ENCODE results near the gene PDHX. TPM values are rescaled to one million over a fixed set of nuclear protein-coding genes. Genes with fewer than 3 reads are reported as not detected.

PDHX gene
- total RNA-seq, 1 experiment from 2014 or later, result 43.4 TPM

GRCh38 chr11:34977089-34977912, 60.9 kb downstream of the PDHX start:
- ChIA-PET CTCF (interaction anchor here (1.3 kb wide), 1 partner anchor 414 kb away, joined by 3 read pairs; no protein-coding TSS in a partner anchor), POLR2A (no interaction called here)
- no peak for TF ChIP-seq ZNF219 (CRISPR knock-in tag; IDR thresholded peaks at IDR 0.05; ENCODE audit: borderline replicate concordance)
- no peak for TF ChIP-seq NR1H2 (CRISPR knock-in tag; IDR thresholded peaks at IDR 0.05)
- peaks cover 14% of the 10 kb centered on the region for H3K4me1 Mint-ChIP-seq
- H3K27ac Mint-ChIP-seq, result no peak overlapping the region
- DNase-seq (ENCODE audit: low spot score) (no peak), ATAC-seq (no peak)
- peaks cover 3% of the 10 kb centered on the region for H3K9me3 Mint-ChIP-seq
- H3K4me3 Mint-ChIP-seq, result no peak overlapping the region
- H3K27me3 Mint-ChIP-seq (ENCODE audit: low read depth), result no peaks in the 10 kb centered on the region
- H3K36me3 Mint-ChIP-seq, result peaks cover 22% of the 10 kb centered on the region

GRCh38 chr11:34978236-34979191, 62.1 kb downstream of the PDHX start:
- ChIA-PET CTCF (interaction anchor here (1.3 kb wide), 1 partner anchor 327 kb away, joined by 4 read pairs; no protein-coding TSS in a partner anchor), POLR2A (no interaction called here)
- H3K27ac Mint-ChIP-seq, result peak overlapping the region; percentile 14
- H3K4me3 Mint-ChIP-seq, result no peak overlapping the region
- no peaks in the 10 kb centered on the region for H3K27me3 Mint-ChIP-seq (ENCODE audit: low read depth)
- DNase-seq (ENCODE audit: low spot score) (no peak), ATAC-seq (peak; percentile 51; the same call in 1 of the 2 replicates)
- H3K9me3 Mint-ChIP-seq, result peaks cover 3% of the 10 kb centered on the region
- no peak for TF ChIP-seq TEAD1 (CRISPR knock-in tag; IDR thresholded peaks at IDR 0.05)
- no peak for TF ChIP-seq SOX15 (CRISPR knock-in tag; IDR thresholded peaks at IDR 0.05)
- no peak for TF ChIP-seq FOXP1 (CRISPR knock-in tag; IDR thresholded peaks at IDR 0.05; ENCODE audit: borderline replicate concordance)
- H3K4me1 Mint-ChIP-seq, result peaks cover 14% of the 10 kb centered on the region
- H3K36me3 Mint-ChIP-seq, result peaks cover 28% of the 10 kb centered on the region

GRCh38 chr11:34984514-34984913, 68.1 kb downstream of the PDHX start:
- no peaks in the 10 kb centered on the region for H3K4me1 Mint-ChIP-seq
- no peaks in the 10 kb centered on the region for H3K27me3 Mint-ChIP-seq (ENCODE audit: low read depth)
- ATAC-seq, result no peak
- H3K27ac Mint-ChIP-seq, result no peak overlapping the region
- ChIA-PET POLR2A (no interaction called here), CTCF (no interaction called here)
- no peak for DNase-seq (ENCODE audit: low spot score)
- H3K36me3 Mint-ChIP-seq, result peaks cover 40% of the 10 kb centered on the region
- TF ChIP-seq ZNF425 (CRISPR knock-in tag; conservative IDR thresholded peaks at IDR 0.05) (no peak), CDX4 (CRISPR knock-in tag; IDR thresholded peaks at IDR 0.05; ENCODE audit: borderline replicate concordance) (no peak), SMAD3 (CRISPR knock-in tag; IDR thresholded peaks at IDR 0.05; ENCODE audit: borderline replicate concordance) (no peak), NR3C1 (CRISPR knock-in tag; conservative IDR thresholded peaks at IDR 0.05; ENCODE audit: low read depth) (no peak), SOX15 (CRISPR knock-in tag; IDR thresholded peaks at IDR 0.05) (no peak), ZNF232 (CRISPR knock-in tag; IDR thresholded peaks at IDR 0.05) (no peak), IRF2 (CRISPR knock-in tag; IDR thresholded peaks at IDR 0.05; ENCODE audit: borderline replicate concordance, low read depth) (no peak), E2F5 (CRISPR knock-in tag; IDR thresholded peaks at IDR 0.05) (no peak), USF2 (CRISPR knock-in tag; IDR thresholded peaks at IDR 0.05) (no peak), FOXK1 (CRISPR knock-in tag; IDR thresholded peaks at IDR 0.05) (no peak), RORB (CRISPR knock-in tag; IDR thresholded peaks at IDR 0.05) (no peak), NR1H2 (CRISPR knock-in tag; IDR thresholded peaks at IDR 0.05) (no peak)
- no peak overlapping the region for H3K4me3 Mint-ChIP-seq
- peaks cover 3% of the 10 kb centered on the region for H3K9me3 Mint-ChIP-seq
